ENCODE data around the gene UBTD2.

DNA sequence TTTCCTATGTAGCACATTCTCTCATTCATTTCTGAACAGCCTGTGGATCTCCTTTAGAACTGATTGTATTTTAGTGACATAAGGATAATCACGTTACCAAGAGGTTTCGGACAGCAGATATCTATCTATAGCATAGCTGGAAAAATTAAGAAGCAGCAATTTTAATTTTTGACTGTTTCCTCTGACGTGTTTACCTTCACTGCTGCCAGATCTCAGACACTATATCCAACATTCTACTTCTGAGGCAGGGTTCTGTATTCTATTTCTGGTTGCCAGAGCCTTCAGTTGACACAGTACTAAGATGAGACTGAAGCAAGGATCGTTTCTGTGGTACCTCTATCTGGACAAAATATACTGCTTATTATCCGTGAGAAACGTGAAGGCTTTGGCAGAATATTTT is 89.7 kb downstream of the UBTD2 start, which contains the start of gene EFCAB9:
- TF ChIP-seq POLR2A (IDR thresholded peaks at IDR 0.05; ENCODE audit: low read depth, low read length) (no peak), CHD1 (IDR thresholded peaks at IDR 0.05; ENCODE audit: low read depth, low read length) (no peak)
- TF ChIP-seq, protein P1, sequence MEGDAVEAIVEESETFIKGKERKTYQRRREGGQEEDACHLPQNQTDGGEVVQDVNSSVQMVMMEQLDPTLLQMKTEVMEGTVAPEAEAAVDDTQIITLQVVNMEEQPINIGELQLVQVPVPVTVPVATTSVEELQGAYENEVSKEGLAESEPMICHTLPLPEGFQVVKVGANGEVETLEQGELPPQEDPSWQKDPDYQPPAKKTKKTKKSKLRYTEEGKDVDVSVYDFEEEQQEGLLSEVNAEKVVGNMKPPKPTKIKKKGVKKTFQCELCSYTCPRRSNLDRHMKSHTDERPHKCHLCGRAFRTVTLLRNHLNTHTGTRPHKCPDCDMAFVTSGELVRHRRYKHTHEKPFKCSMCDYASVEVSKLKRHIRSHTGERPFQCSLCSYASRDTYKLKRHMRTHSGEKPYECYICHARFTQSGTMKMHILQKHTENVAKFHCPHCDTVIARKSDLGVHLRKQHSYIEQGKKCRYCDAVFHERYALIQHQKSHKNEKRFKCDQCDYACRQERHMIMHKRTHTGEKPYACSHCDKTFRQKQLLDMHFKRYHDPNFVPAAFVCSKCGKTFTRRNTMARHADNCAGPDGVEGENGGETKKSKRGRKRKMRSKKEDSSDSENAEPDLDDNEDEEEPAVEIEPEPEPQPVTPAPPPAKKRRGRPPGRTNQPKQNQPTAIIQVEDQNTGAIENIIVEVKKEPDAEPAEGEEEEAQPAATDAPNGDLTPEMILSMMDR (conservative IDR thresholded peaks at IDR 0.05; ENCODE audit: low read depth, low read length), result no peak
- TF ChIP-seq, protein P2, sequence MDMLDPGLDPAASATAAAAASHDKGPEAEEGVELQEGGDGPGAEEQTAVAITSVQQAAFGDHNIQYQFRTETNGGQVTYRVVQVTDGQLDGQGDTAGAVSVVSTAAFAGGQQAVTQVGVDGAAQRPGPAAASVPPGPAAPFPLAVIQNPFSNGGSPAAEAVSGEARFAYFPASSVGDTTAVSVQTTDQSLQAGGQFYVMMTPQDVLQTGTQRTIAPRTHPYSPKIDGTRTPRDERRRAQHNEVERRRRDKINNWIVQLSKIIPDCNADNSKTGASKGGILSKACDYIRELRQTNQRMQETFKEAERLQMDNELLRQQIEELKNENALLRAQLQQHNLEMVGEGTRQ (IDR thresholded peaks at IDR 0.05; ENCODE audit: low read depth, low read length), result no peak
